Retinal pigment epithelial cell (primary cell): ENCODE data around the gene IFT74.

ENCODE experiments used
- DNase-seq: peaks from one replicate; pipeline ENCODE4 v3.0.0-alpha.2; 2010; ENCODE audit warnings: low read depth
- H3K4me3 ChIP-seq: 2 replicates; pipeline ENCODE4 v1.5.1; 2011; ENCODE audit warnings: mild to moderate bottlenecking, low read length, control low read depth, moderate library complexity
- CTCF ChIP-seq: conservative IDR thresholded peaks from 2 replicates; pipeline ENCODE4 v1.5.1; 2011; ENCODE audit warnings: low read depth, low read length, control low read depth, inconsistent platforms

IFT74 gene

GRCh38 chr9:26949637-26950069 is 6.6 kb upstream of the IFT74 start:
- no peak overlapping the region for H3K4me3 ChIP-seq
- no peak for TF ChIP-seq CTCF
- peak; percentile 15 for DNase-seq

GRCh38 chr9:26950521-26950920 is 5.7 kb upstream of the IFT74 start:
- DNase-seq, result no peak
- no peak overlapping the region for H3K4me3 ChIP-seq
- no peak for TF ChIP-seq CTCF

- TF ChIP-seq CTCF, result no peak
- DNase-seq, result no peak
- H3K4me3 ChIP-seq, result no peak overlapping the region
These were observed 4.4 kb upstream of the IFT74 start for GRCh38 chr9:26951794-26952193.

GRCh38 chr9:26954050-26954508 is 2.1 kb upstream of the IFT74 start:
- H3K4me3 ChIP-seq, result no peak overlapping the region
- no peak for TF ChIP-seq CTCF
- no peak for DNase-seq

- H3K4me3 ChIP-seq, result peak overlapping the region; percentile 75
- TF ChIP-seq CTCF, result no peak
- no peak for DNase-seq
These were observed 849 bp upstream of the IFT74 start for GRCh38 chr9:26955222-26955903.

- H3K4me3 ChIP-seq, result peak overlapping the region; percentile 75
- DNase-seq, result no peak
- no peak for TF ChIP-seq CTCF
These were observed 635 bp downstream of the IFT74 start for GRCh38 chr9:26956860-26957233.

- no peak for DNase-seq
- H3K4me3 ChIP-seq, result no peak overlapping the region
- TF ChIP-seq CTCF, result no peak
These were observed 15.5 kb downstream of the IFT74 start for GRCh38 chr9:26971721-26972120.
